ENCODE data around the gene RPL7A.

DNA sequence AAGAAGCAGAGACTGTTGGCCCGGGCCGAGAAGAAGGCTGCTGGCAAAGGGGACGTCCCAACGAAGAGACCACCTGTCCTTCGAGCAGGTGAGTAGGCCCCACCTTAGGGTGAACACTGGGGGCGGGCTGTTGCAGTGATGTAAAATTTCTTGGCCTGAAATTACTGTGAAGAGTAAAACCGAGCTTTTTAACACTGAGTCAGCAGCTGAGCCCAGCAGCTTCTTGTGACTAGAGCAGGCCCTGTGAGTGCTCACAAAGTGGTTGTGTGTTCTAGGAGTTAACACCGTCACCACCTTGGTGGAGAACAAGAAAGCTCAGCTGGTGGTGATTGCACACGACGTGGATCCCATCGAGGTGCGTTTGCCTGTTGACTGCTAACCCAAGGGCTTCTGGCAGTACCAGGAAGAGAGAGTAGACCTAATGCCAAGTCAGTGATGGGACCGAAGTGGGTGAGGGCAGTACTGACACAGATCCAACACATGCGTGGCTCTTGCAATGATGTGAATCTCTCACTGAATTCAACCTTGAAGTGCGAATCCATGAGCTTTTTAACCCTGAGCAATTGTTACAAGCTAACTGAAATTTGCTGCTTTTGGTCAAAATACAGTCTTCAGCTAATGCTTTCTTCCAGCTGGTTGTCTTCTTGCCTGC is 2.1 kb downstream of the RPL7A start:
- no peak for TF ChIP-seq CTCF (IDR thresholded peaks at IDR 0.05)
- no peak for TF ChIP-seq EP300 (IDR thresholded peaks at IDR 0.05)
- TF ChIP-seq POLR2A (IDR thresholded peaks at IDR 0.05): no peak

Measured in tibial nerve (tissue), 4 donors.